GM15510 (cell line): ENCODE data around the gene EGLN3.

Experiments
- POLR2A ChIP-seq: IDR thresholded peaks from 3 replicates; pipeline ENCODE4 v1.6.1; 2011; ENCODE audit warnings: borderline replicate concordance; ENCODE audit not compliant: insufficient read length; ENCODE audit errors: extremely low read depth

EGLN3 gene

GRCh38 chr14:33968722-33969121, 17.8 kb upstream of the EGLN3 start:
- TF ChIP-seq POLR2A, result no peak

- TF ChIP-seq POLR2A, result no peak
Observed at GRCh38 chr14:33967138-33967537, 16.3 kb upstream of the EGLN3 start.

- no peak for TF ChIP-seq POLR2A
Observed at GRCh38 chr14:33966276-33966675, 15.4 kb upstream of the EGLN3 start.

- TF ChIP-seq POLR2A, result no peak
Observed at GRCh38 chr14:33964599-33965317, 13.9 kb upstream of the EGLN3 start.

- TF ChIP-seq POLR2A, result no peak
Observed at GRCh38 chr14:33963892-33964291, 13.0 kb upstream of the EGLN3 start.

GRCh38 chr14:33962016-33962415, 11.1 kb upstream of the EGLN3 start:
- TF ChIP-seq POLR2A, result no peak

GRCh38 chr14:33959692-33960151, 8.8 kb upstream of the EGLN3 start:
- no peak for TF ChIP-seq POLR2A

- TF ChIP-seq POLR2A, result no peak
Observed at GRCh38 chr14:33958605-33959226, 7.8 kb upstream of the EGLN3 start.

- no peak for TF ChIP-seq POLR2A
Observed at GRCh38 chr14:33957993-33958392, 7.1 kb upstream of the EGLN3 start.

GRCh38 chr14:33957299-33957698, 6.4 kb upstream of the EGLN3 start:
- TF ChIP-seq POLR2A, result no peak

GRCh38 chr14:33956640-33957039, 5.8 kb upstream of the EGLN3 start:
- no peak for TF ChIP-seq POLR2A

- TF ChIP-seq POLR2A, result no peak
Observed at GRCh38 chr14:33954016-33954598, 3.2 kb upstream of the EGLN3 start.

GRCh38 chr14:33952541-33952940, 1.7 kb upstream of the EGLN3 start:
- TF ChIP-seq POLR2A, result no peak

- no peak for TF ChIP-seq POLR2A
Observed at GRCh38 chr14:33951183-33951840, 438 bp upstream of the EGLN3 start.

- TF ChIP-seq POLR2A, result no peak
Observed at GRCh38 chr14:33949411-33949893, 1.4 kb downstream of the EGLN3 start.
